NT2/D1 (cell line): ENCODE data around the gene ZSCAN5B.

Experiments
- SUZ12 ChIP-seq: IDR thresholded peaks from 2 replicates; pipeline ENCODE4 v1.6.1; 2011; ENCODE audit not compliant: insufficient read length, insufficient read depth; ENCODE audit errors: extremely low read depth
- YY1 ChIP-seq: IDR thresholded peaks from 2 replicates; pipeline ENCODE4 v1.6.1; 2011; ENCODE audit not compliant: insufficient read length, insufficient read depth
- ZNF274 ChIP-seq: IDR thresholded peaks from 2 replicates; pipeline ENCODE4 v1.6.1; 2011; ENCODE audit warnings: mild to moderate bottlenecking, low read depth, low read length

GRCh38 chr19:56177564-56178243 is 19.9 kb downstream of the ZSCAN5B start:
- TF ChIP-seq ZNF274, result no peak
- no peak for TF ChIP-seq SUZ12
- no peak for TF ChIP-seq YY1
